BE2C (cell line): ENCODE results near the gene GUF1. TPM values are rescaled to one million over a fixed set of nuclear protein-coding genes. Genes with fewer than 3 reads are reported as not detected.

Experiments used
- DNase-seq: peaks from one replicate; pipeline ENCODE4 v3.0.0-alpha.2; 2020
- H3K27me3 ChIP-seq: fragments of 250-450 bp; sonication (Bioruptor Pico); 2 replicates; pipeline ENCODE4 v1.5.1; 2020; ENCODE audit warnings: mild to moderate bottlenecking
- H3K36me3 ChIP-seq: fragments of 250-450 bp; sonication (Bioruptor Pico); 2 replicates; pipeline ENCODE4 v1.5.1; 2020; ENCODE audit warnings: mild to moderate bottlenecking
- H3K4me1 ChIP-seq: fragments of 250-450 bp; sonication (Bioruptor Pico); 2 replicates; pipeline ENCODE4 v1.5.1; 2020
- H3K4me3 ChIP-seq: 2 replicates; pipeline ENCODE4 v1.5.1; 2011; ENCODE audit warnings: low read depth, low read length
- H3K9me3 ChIP-seq: fragments of 250-450 bp; sonication (Bioruptor Pico); 2 replicates; pipeline ENCODE4 v1.5.1; 2020
- CTCF ChIP-seq: IDR thresholded peaks from 2 replicates; pipeline ENCODE4 v1.5.1; 2012; ENCODE audit warnings: mild to moderate bottlenecking, low read depth, low read length
- polyA plus RNA-seq: library from polyadenylated mRNA; unstranded; fragments of >200 nt; gene quantifications from one replicate; pipeline ENCODE4 v1.2.1, GENCODE V29; 2012; ENCODE audit warnings: low read depth, missing spikeins; ENCODE audit not compliant: insufficient read length, insufficient read depth

The GUF1 gene
- polyA plus RNA-seq, result 15.5 TPM

GRCh38 chr4:44678094-44679041, at the start of gene GUF1:
GUF1 (plus strand) TSS chr4:44678420; CDS start chr4:44678623, 203 bp downstream.
- TF ChIP-seq CTCF, result no peak
- peak; percentile 92 for DNase-seq
- Histone ChIP-seq H3K9me3 (no peaks in the 10 kb centered on the region), H3K4me3 (peak within 1 kb of the TSS; percentile 86), H3K27me3 (no peaks in the 10 kb centered on the region), H3K36me3 (peaks cover 12% of the 10 kb centered on the region), H3K4me1 (no peaks in the 10 kb centered on the region)

- Histone ChIP-seq H3K36me3 (no peaks in the 10 kb centered on the region), H3K27me3 (peaks cover 14% of the 10 kb centered on the region), H3K9me3 (no peaks in the 10 kb centered on the region), H3K4me1 (no peaks in the 10 kb centered on the region), H3K4me3 (no peak overlapping the region)
- peak; percentile 79 for TF ChIP-seq CTCF
- peak; percentile 49 for DNase-seq
Measured at GRCh38 chr4:44629280-44629866, 48.8 kb upstream of the GUF1 start.

GRCh38 chr4:44632089-44632488, 46.1 kb upstream of the GUF1 start:
- DNase-seq, result no peak
- peaks cover 14% of the 10 kb centered on the region for H3K27me3 ChIP-seq
- no peak overlapping the region for H3K4me3 ChIP-seq
- no peaks in the 10 kb centered on the region for H3K9me3 ChIP-seq
- H3K36me3 ChIP-seq, result no peaks in the 10 kb centered on the region
- TF ChIP-seq CTCF, result peak; percentile 16; the same call in 1 of the 2 replicates
- no peaks in the 10 kb centered on the region for H3K4me1 ChIP-seq

GRCh38 chr4:44632733-44633132, 45.5 kb upstream of the GUF1 start:
- Histone ChIP-seq H3K9me3 (no peaks in the 10 kb centered on the region), H3K4me1 (no peaks in the 10 kb centered on the region), H3K27me3 (peaks cover 13% of the 10 kb centered on the region), H3K36me3 (no peaks in the 10 kb centered on the region), H3K4me3 (no peak overlapping the region)
- no peak for DNase-seq
- TF ChIP-seq CTCF, result no peak

GRCh38 chr4:44638091-44638490, 40.1 kb upstream of the GUF1 start:
- no peak for TF ChIP-seq CTCF
- Histone ChIP-seq H3K27me3 (no peaks in the 10 kb centered on the region), H3K4me1 (no peaks in the 10 kb centered on the region), H3K9me3 (no peaks in the 10 kb centered on the region), H3K36me3 (no peaks in the 10 kb centered on the region), H3K4me3 (no peak overlapping the region)
- peak; percentile 22 for DNase-seq

GRCh38 chr4:44646151-44646550, 32.1 kb upstream of the GUF1 start:
- H3K27me3 ChIP-seq, result no peaks in the 10 kb centered on the region
- no peaks in the 10 kb centered on the region for H3K36me3 ChIP-seq
- TF ChIP-seq CTCF, result no peak
- H3K4me3 ChIP-seq, result no peak overlapping the region
- no peaks in the 10 kb centered on the region for H3K4me1 ChIP-seq
- no peaks in the 10 kb centered on the region for H3K9me3 ChIP-seq
- no peak for DNase-seq
